ENCODE data around the gene CYP2A7. TPM values are rescaled to one million over a fixed set of nuclear protein-coding genes. Genes with fewer than 3 reads are reported as not detected.
"Not testable (repeated sequence)": the region's sequence is repeated elsewhere in the genome, so short reads cannot be mapped to it uniquely, and the experiment has no call there.

Gene CYP2A7
- total RNA-seq, 4 donors from 2014 or later = not detected

- DNase-seq = no peak
- Histone ChIP-seq H3K27ac (no peak overlapping the region), H3K4me1 (no peaks in the 10 kb centered on the region), H3K9me3 (no peaks in the 10 kb centered on the region), H3K4me3 (no peak overlapping the region), H3K27me3 (no peaks in the 10 kb centered on the region), H3K36me3 (no peaks in the 10 kb centered on the region)
- TF ChIP-seq POLR2A (IDR thresholded peaks at IDR 0.05) = no peak
- TF ChIP-seq CTCF (IDR thresholded peaks at IDR 0.05) = no peak
Measured at GRCh38 chr19:40906512-40906911, 24.5 kb upstream of the CYP2A7 start.

GRCh38 chr19:40904673-40905156, 22.7 kb upstream of the CYP2A7 start:
- not testable (repeated sequence) for H3K27me3 ChIP-seq, DNase-seq, H3K4me1 ChIP-seq, H3K9me3 ChIP-seq, H3K27ac ChIP-seq, H3K4me3 ChIP-seq, H3K36me3 ChIP-seq

- not testable (repeated sequence) for DNase-seq, H3K4me1 ChIP-seq, H3K4me3 ChIP-seq, H3K36me3 ChIP-seq, H3K27ac ChIP-seq, H3K9me3 ChIP-seq, H3K27me3 ChIP-seq
Measured at GRCh38 chr19:40901975-40902750, 20.1 kb upstream of the CYP2A7 start.

- H3K9me3 ChIP-seq, H3K4me3 ChIP-seq, H3K4me1 ChIP-seq, H3K27me3 ChIP-seq, DNase-seq, H3K36me3 ChIP-seq, H3K27ac ChIP-seq: not testable (repeated sequence)
Measured at GRCh38 chr19:40900521-40900920, 18.5 kb upstream of the CYP2A7 start.

- not testable (repeated sequence) for H3K27me3 ChIP-seq, DNase-seq, H3K36me3 ChIP-seq, H3K4me3 ChIP-seq, H3K4me1 ChIP-seq, H3K27ac ChIP-seq, H3K9me3 ChIP-seq
Measured at GRCh38 chr19:40899964-40900363, 17.9 kb upstream of the CYP2A7 start.

- not testable (repeated sequence) for DNase-seq, H3K4me1 ChIP-seq, H3K9me3 ChIP-seq, H3K27ac ChIP-seq, H3K36me3 ChIP-seq, H3K27me3 ChIP-seq, H3K4me3 ChIP-seq
Measured at GRCh38 chr19:40896843-40897789, 15.1 kb upstream of the CYP2A7 start.

- Histone ChIP-seq H3K4me3 (no peak overlapping the region), H3K27ac (no peak overlapping the region), H3K4me1 (no peaks in the 10 kb centered on the region), H3K36me3 (no peaks in the 10 kb centered on the region), H3K27me3 (no peaks in the 10 kb centered on the region), H3K9me3 (no peaks in the 10 kb centered on the region)
- TF ChIP-seq POLR2A (IDR thresholded peaks at IDR 0.05) (no peak), CTCF (IDR thresholded peaks at IDR 0.05) (no peak)
- DNase-seq = no peak
Measured at GRCh38 chr19:40896418-40896796, 14.4 kb upstream of the CYP2A7 start.

GRCh38 chr19:40893112-40893511, 11.1 kb upstream of the CYP2A7 start:
- H3K4me3 ChIP-seq = no peak overlapping the region
- H3K36me3 ChIP-seq = no peaks in the 10 kb centered on the region
- DNase-seq = no peak
- TF ChIP-seq CTCF (IDR thresholded peaks at IDR 0.05) = no peak
- TF ChIP-seq POLR2A (IDR thresholded peaks at IDR 0.05) = no peak
- H3K27ac ChIP-seq = no peak overlapping the region
- H3K9me3 ChIP-seq = no peaks in the 10 kb centered on the region
- H3K4me1 ChIP-seq = no peaks in the 10 kb centered on the region
- no peaks in the 10 kb centered on the region for H3K27me3 ChIP-seq
